ENCODE measurements around the gene SLFN13. TPM values are rescaled to one million over a fixed set of nuclear protein-coding genes. Genes with fewer than 3 reads are reported as not detected.
A peak's percentile ranks its signal among the peaks of the same experiment; 100 is the strongest.
"Not testable (repeated sequence)": the region's sequence is repeated elsewhere in the genome, so short reads cannot be mapped to it uniquely, and the experiment has no call there.

SLFN13 gene
- total and polyA plus RNA-seq, 5 donors from 2014 or later, result 4.9 to 25.5 (median 5.2) TPM

DNA sequence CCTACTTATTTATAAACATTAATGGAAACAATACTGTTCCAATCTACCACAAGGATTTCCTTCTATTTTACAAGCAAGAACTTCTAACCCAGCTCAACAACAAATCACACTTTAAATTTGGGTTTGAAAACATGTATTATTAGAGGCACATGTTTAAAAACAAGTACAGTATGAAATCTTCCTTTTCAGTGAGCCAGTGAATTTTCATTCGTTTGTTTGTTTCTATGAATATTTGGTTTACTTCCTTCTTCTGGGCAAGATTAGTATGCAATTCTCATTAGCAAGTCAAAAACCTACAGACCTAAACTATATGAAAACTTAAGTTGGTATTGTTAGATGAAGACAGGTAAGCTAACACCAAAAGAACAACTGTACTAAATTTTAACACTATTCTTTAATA, 42.0 kb downstream of the SLFN13 start:
- H3K27me3 ChIP-seq (ENCODE audit: control insufficient read depth, insufficient read depth, low read length), result no peaks in the 10 kb centered on the region
- ATAC-seq (ENCODE audit: low read depth in 2 of 2), result no peak

GRCh38 chr17:35404360-35404759, 44.2 kb downstream of the SLFN13 start:
- DNase-seq (peak in 1 of 3 donors; percentile 43), ATAC-seq (ENCODE audit: low read depth in 2 of 2) (peak in 1 of 2 donors; percentile 39)
- no peaks in the 10 kb centered on the region for H3K36me3 ChIP-seq (ENCODE audit: control insufficient read depth, insufficient read depth, low read length)
- Mint-ChIP-seq H3K4me3 (no peak overlapping the region), H3K27ac (no peak overlapping the region), H3K27me3 (no peaks in the 10 kb centered on the region), H3K4me1 (peaks cover 4 to 9% (median 5%) of the 10 kb centered on the region in 4 donors), H3K9me3 (peaks cover 0 to 4% (median 0%) of the 10 kb centered on the region in 7 donors), H3K36me3 (peaks cover 4% of the 10 kb centered on the region)
- no peaks in the 10 kb centered on the region for H3K9me3 ChIP-seq (ENCODE audit: control insufficient read depth in 2 of 2, low read length in 2 of 2)
- no peaks in the 10 kb centered on the region for H3K4me1 ChIP-seq (ENCODE audit: control insufficient read depth, insufficient read depth, low read length, poor library complexity, severe bottlenecking)
- H3K27me3 ChIP-seq (ENCODE audit: control insufficient read depth, insufficient read depth, low read length), result no peaks in the 10 kb centered on the region
- no peak overlapping the region for H3K27ac ChIP-seq (ENCODE audit: insufficient read depth, low read length, poor library complexity, severe bottlenecking)
- H3K4me3 ChIP-seq (ENCODE audit: low read depth, low read length), result no peak overlapping the region

More for the DNA sequence above, 42.0 kb downstream of the SLFN13 start:
- H3K36me3 ChIP-seq (ENCODE audit: control insufficient read depth, insufficient read depth, low read length), result peaks cover 13% of the 10 kb centered on the region
- Mint-ChIP-seq H3K4me1 (peaks cover 4 to 11% (median 5%) of the 10 kb centered on the region in 4 donors), H3K9me3 (peaks cover 0 to 6% (median 0%) of the 10 kb centered on the region in 7 donors), H3K36me3 (peaks cover 13% of the 10 kb centered on the region), H3K4me3 (no peak overlapping the region), H3K27ac (no peak overlapping the region), H3K27me3 (no peaks in the 10 kb centered on the region)
- no peaks in the 10 kb centered on the region for H3K4me1 ChIP-seq (ENCODE audit: control insufficient read depth, insufficient read depth, low read length, poor library complexity, severe bottlenecking)
- no peak for DNase-seq
- H3K27ac ChIP-seq (ENCODE audit: insufficient read depth, low read length, poor library complexity, severe bottlenecking), result no peak overlapping the region
- H3K4me3 ChIP-seq (ENCODE audit: low read depth, low read length), result no peak overlapping the region
- H3K9me3 ChIP-seq (ENCODE audit: control insufficient read depth in 2 of 2, low read length in 2 of 2), result no peaks in the 10 kb centered on the region

GRCh38 chr17:35393783-35394182, 54.8 kb downstream of the SLFN13 start:
- not testable (repeated sequence) for ATAC-seq (ENCODE audit: low read depth in 2 of 2); H3K36me3 Mint-ChIP-seq; H3K4me1 Mint-ChIP-seq; H3K27ac Mint-ChIP-seq; H3K27ac ChIP-seq (ENCODE audit: insufficient read depth, low read length, poor library complexity, severe bottlenecking); H3K36me3 ChIP-seq (ENCODE audit: control insufficient read depth, insufficient read depth, low read length); H3K27me3 Mint-ChIP-seq; DNase-seq; H3K4me3 ChIP-seq (ENCODE audit: low read depth, low read length); H3K9me3 ChIP-seq (ENCODE audit: control insufficient read depth in 2 of 2, low read length in 2 of 2); H3K4me3 Mint-ChIP-seq; H3K9me3 Mint-ChIP-seq; H3K27me3 ChIP-seq (ENCODE audit: control insufficient read depth, insufficient read depth, low read length); H3K4me1 ChIP-seq (ENCODE audit: control insufficient read depth, insufficient read depth, low read length, poor library complexity, severe bottlenecking)

DNA sequence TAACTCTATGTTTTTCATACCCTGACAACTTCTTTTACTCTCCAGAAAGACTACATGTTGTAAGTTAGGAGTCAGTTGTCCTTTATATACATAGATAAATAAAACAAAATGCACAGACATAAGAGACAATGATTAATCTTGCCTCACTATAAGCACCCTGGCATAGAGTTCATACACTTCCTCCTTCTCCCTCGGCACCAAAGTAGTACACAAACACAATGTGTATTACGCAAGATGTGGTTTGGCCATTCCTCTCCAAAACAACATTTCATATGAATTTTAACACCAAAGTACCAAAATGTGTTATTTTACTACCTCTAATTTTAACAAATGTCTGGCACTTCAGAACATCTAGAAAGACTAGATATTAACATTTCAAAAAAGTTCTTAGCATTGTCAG, 57.9 kb downstream of the SLFN13 start:
- DNase-seq, result no peak
- no peak overlapping the region for H3K27ac ChIP-seq (ENCODE audit: insufficient read depth, low read length, poor library complexity, severe bottlenecking)
- no peak overlapping the region for H3K27ac Mint-ChIP-seq
- ATAC-seq (ENCODE audit: low read depth in 2 of 2), result no peak
- peaks cover 0 to 3% (median 2%) of the 10 kb centered on the region in 4 donors for H3K4me1 Mint-ChIP-seq
- H3K9me3 ChIP-seq (ENCODE audit: control insufficient read depth in 2 of 2, low read length in 2 of 2), result no peaks in the 10 kb centered on the region
- H3K36me3 Mint-ChIP-seq, result peaks cover 3% of the 10 kb centered on the region
- H3K27me3 ChIP-seq (ENCODE audit: control insufficient read depth, insufficient read depth, low read length), result no peaks in the 10 kb centered on the region
- no peaks in the 10 kb centered on the region for H3K36me3 ChIP-seq (ENCODE audit: control insufficient read depth, insufficient read depth, low read length)
- no peak overlapping the region for H3K4me3 ChIP-seq (ENCODE audit: low read depth, low read length)
- no peak overlapping the region for H3K4me3 Mint-ChIP-seq
- peaks cover 0 to 5% (median 2%) of the 10 kb centered on the region in 7 donors for H3K9me3 Mint-ChIP-seq
- H3K4me1 ChIP-seq (ENCODE audit: control insufficient read depth, insufficient read depth, low read length, poor library complexity, severe bottlenecking), result no peaks in the 10 kb centered on the region
- peaks cover 7% of the 10 kb centered on the region for H3K27me3 Mint-ChIP-seq

GRCh38 chr17:35390156-35390555, 58.4 kb downstream of the SLFN13 start:
- H3K9me3 Mint-ChIP-seq, result peaks cover 0 to 6% (median 2%) of the 10 kb centered on the region in 7 donors
- no peaks in the 10 kb centered on the region for H3K4me1 ChIP-seq (ENCODE audit: control insufficient read depth, insufficient read depth, low read length, poor library complexity, severe bottlenecking)
- no peak for ATAC-seq (ENCODE audit: low read depth in 2 of 2)
- H3K9me3 ChIP-seq (ENCODE audit: control insufficient read depth in 2 of 2, low read length in 2 of 2), result no peaks in the 10 kb centered on the region
- H3K4me3 ChIP-seq (ENCODE audit: low read depth, low read length), result no peak overlapping the region
- H3K4me1 Mint-ChIP-seq, result peaks cover 0 to 5% (median 2%) of the 10 kb centered on the region in 4 donors
- H3K27me3 Mint-ChIP-seq, result peaks cover 7% of the 10 kb centered on the region
- no peak overlapping the region for H3K27ac ChIP-seq (ENCODE audit: insufficient read depth, low read length, poor library complexity, severe bottlenecking)
- no peaks in the 10 kb centered on the region for H3K27me3 ChIP-seq (ENCODE audit: control insufficient read depth, insufficient read depth, low read length)
- peaks cover 3% of the 10 kb centered on the region for H3K36me3 Mint-ChIP-seq
- H3K36me3 ChIP-seq (ENCODE audit: control insufficient read depth, insufficient read depth, low read length), result no peaks in the 10 kb centered on the region
- H3K4me3 Mint-ChIP-seq, result no peak overlapping the region
- H3K27ac Mint-ChIP-seq, result no peak overlapping the region
- no peak for DNase-seq

DNA sequence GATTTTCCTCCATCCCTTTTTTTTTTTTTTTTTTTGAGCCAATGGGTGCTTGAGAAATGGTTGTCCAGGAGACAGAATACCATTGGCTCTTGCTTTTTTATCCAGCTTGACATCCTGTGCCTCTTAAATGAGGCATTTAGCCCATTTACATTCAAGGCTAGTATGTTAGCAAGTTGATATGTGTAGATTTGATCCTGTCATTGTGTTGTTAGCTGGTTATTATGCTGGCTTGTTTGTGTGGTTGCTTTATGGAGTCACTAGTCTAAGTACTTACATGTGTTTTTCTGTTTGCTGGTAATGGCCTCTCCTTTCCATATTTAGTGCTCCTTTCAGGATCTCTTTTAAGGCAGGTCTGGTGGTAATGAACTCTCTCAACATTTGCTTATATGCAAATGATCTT, 61.1 kb downstream of the SLFN13 start:
- H3K4me3 Mint-ChIP-seq, result no peak overlapping the region
- H3K4me1 ChIP-seq (ENCODE audit: control insufficient read depth, insufficient read depth, low read length, poor library complexity, severe bottlenecking), result no peaks in the 10 kb centered on the region
- no peaks in the 10 kb centered on the region for H3K36me3 ChIP-seq (ENCODE audit: control insufficient read depth, insufficient read depth, low read length)
- DNase-seq (no peak), ATAC-seq (ENCODE audit: low read depth in 2 of 2) (no peak)
- peaks cover 3% of the 10 kb centered on the region for H3K36me3 Mint-ChIP-seq
- H3K27me3 Mint-ChIP-seq, result peaks cover 7% of the 10 kb centered on the region
- no peaks in the 10 kb centered on the region for H3K27me3 ChIP-seq (ENCODE audit: control insufficient read depth, insufficient read depth, low read length)
- H3K9me3 ChIP-seq (ENCODE audit: control insufficient read depth in 2 of 2, low read length in 2 of 2), result no peaks in the 10 kb centered on the region
- H3K27ac Mint-ChIP-seq, result no peak overlapping the region
- no peak overlapping the region for H3K4me3 ChIP-seq (ENCODE audit: low read depth, low read length)
- H3K27ac ChIP-seq (ENCODE audit: insufficient read depth, low read length, poor library complexity, severe bottlenecking), result no peak overlapping the region
- peaks cover 0 to 5% (median 0%) of the 10 kb centered on the region in 4 donors for H3K4me1 Mint-ChIP-seq
- H3K9me3 Mint-ChIP-seq, result peaks cover 0 to 7% (median 2%) of the 10 kb centered on the region in 7 donors

Other genes starting within 250 kb of the SLFN13 start
- gene SLFN5, start 205.7 kb downstream of the SLFN13 start, total RNA-seq, result 221 TPM
- 100 to 1,000 TPM; 122 to 219 (median 162) TPM for gene SLFN5, start 205.7 kb downstream of the SLFN13 start, polyA plus RNA-seq
- 61.9 TPM for gene SLFN11, start 75.1 kb downstream of the SLFN13 start, total RNA-seq
- 10 to 100 TPM; 10.1 to 18.0 (median 11.2) TPM for gene SLFN11, start 75.1 kb downstream of the SLFN13 start, polyA plus RNA-seq
- 7.0 TPM for gene SLFN12, start 16.3 kb downstream of the SLFN13 start, total RNA-seq
- gene SLFN12, start 16.3 kb downstream of the SLFN13 start, polyA plus RNA-seq, result 1 to 10 TPM; 2.6 to 3.6 (median 2.9) TPM
- gene SLFN12L, start 88.9 kb upstream of the SLFN13 start, total RNA-seq, result 105 TPM
- 10 to 100 TPM; 12.7 to 14.6 (median 13.4) TPM for gene SLFN12L, start 88.9 kb upstream of the SLFN13 start, polyA plus RNA-seq
- gene SLFN14, start 112.1 kb upstream of the SLFN13 start, total RNA-seq, result 0.57 TPM
- gene SLFN14, start 112.1 kb upstream of the SLFN13 start, polyA plus RNA-seq, result under 1 TPM in 1 of 4 donors, not detected in 3; 0.17 TPM
- 3.1 TPM for gene PEX12, start 129.8 kb upstream of the SLFN13 start, total RNA-seq
- 1 to 10 TPM; 1.1 to 3.4 (median 1.6) TPM for gene PEX12, start 129.8 kb upstream of the SLFN13 start, polyA plus RNA-seq
- gene AP2B1, start 138.6 kb upstream of the SLFN13 start, total RNA-seq, result 133 TPM
- 10 to 100 TPM; 59.8 to 89.2 (median 74.4) TPM for gene AP2B1, start 138.6 kb upstream of the SLFN13 start, polyA plus RNA-seq

Data from CD4-positive, CD25-positive, alpha-beta regulatory T cell (primary cell).